Loucy (cell line): ENCODE measurements around the gene ABCC6.
"Not testable (repeated sequence)": the region's sequence is repeated elsewhere in the genome, so short reads cannot be mapped to it uniquely, and the experiment has no call there.

Experiments
- H2AFZ ChIP-seq: fragments of 200-600 bp; sonication (generic); 2 replicates; pipeline ENCODE4 v1.6.0; 2016; ENCODE audit warnings: antibody characterized with exemption, mild to moderate bottlenecking, low read length, moderate library complexity
- H3F3A ChIP-seq: fragments of 200-600 bp; 2 replicates; pipeline ENCODE4 v1.6.0; 2016; ENCODE audit warnings: antibody characterized with exemption, low read depth, mild to moderate bottlenecking
- H3K27me3 ChIP-seq: fragments of 200-600 bp; sonication (generic); 2 replicates; pipeline ENCODE4 v1.6.1; 2014; ENCODE audit warnings: low read length, mild to moderate bottlenecking; ENCODE audit not compliant: insufficient read depth, poor library complexity, severe bottlenecking
- H3K36me3 ChIP-seq: fragments of 200-600 bp; sonication (generic); 2 replicates; pipeline ENCODE4 v1.6.1; 2016; ENCODE audit warnings: low read length; ENCODE audit not compliant: insufficient read depth
- H3K4me1 ChIP-seq: fragments of 200-600 bp; sonication (generic); 2 replicates; pipeline ENCODE4 v1.5.1; 2014; ENCODE audit warnings: low read length, mild to moderate bottlenecking; ENCODE audit not compliant: insufficient read depth, poor library complexity, severe bottlenecking
- H3K4me2 ChIP-seq: fragments of 200-600 bp; sonication (generic); 2 replicates; pipeline ENCODE4 v1.6.0; 2014; ENCODE audit warnings: antibody characterized with exemption, low read length, low read depth, mild to moderate bottlenecking; ENCODE audit not compliant: poor library complexity, severe bottlenecking
- H3K4me3 ChIP-seq: fragments of 200-600 bp; sonication (generic); 2 replicates; pipeline ENCODE4 v1.5.1; 2014; ENCODE audit warnings: low read length, mild to moderate bottlenecking, mixed read lengths; ENCODE audit not compliant: poor library complexity, severe bottlenecking
- H3K79me2 ChIP-seq: fragments of 200-600 bp; sonication (generic); 2 replicates; pipeline ENCODE4 v1.6.1; 2014; ENCODE audit warnings: low read length; ENCODE audit not compliant: insufficient read depth
- H3K9ac ChIP-seq: fragments of 200-600 bp; sonication (generic); 2 replicates; pipeline ENCODE4 v1.6.0; 2014; ENCODE audit warnings: mild to moderate bottlenecking, low read depth, low read length, moderate library complexity; ENCODE audit not compliant: poor library complexity, severe bottlenecking
- H3K9me2 ChIP-seq: fragments of 200-600 bp; sonication (generic); replicated peaks from 2 replicates; pipeline ENCODE4 v1.6.1; 2016; ENCODE audit warnings: low read depth, low read length, mixed read lengths
- H3K9me3 ChIP-seq: fragments of 200-600 bp; sonication (generic); 2 replicates; pipeline ENCODE4 v1.6.1; 2014; ENCODE audit warnings: mild to moderate bottlenecking, antibody characterized with exemption, low read length, low read depth; ENCODE audit not compliant: insufficient read depth
- H4K20me1 ChIP-seq: fragments of 200-600 bp; sonication (generic); 2 replicates; pipeline ENCODE4 v1.6.0; 2014; ENCODE audit warnings: antibody characterized with exemption, low read length, mild to moderate bottlenecking; ENCODE audit not compliant: insufficient read depth, poor library complexity, severe bottlenecking

ABCC6 gene

DNA sequence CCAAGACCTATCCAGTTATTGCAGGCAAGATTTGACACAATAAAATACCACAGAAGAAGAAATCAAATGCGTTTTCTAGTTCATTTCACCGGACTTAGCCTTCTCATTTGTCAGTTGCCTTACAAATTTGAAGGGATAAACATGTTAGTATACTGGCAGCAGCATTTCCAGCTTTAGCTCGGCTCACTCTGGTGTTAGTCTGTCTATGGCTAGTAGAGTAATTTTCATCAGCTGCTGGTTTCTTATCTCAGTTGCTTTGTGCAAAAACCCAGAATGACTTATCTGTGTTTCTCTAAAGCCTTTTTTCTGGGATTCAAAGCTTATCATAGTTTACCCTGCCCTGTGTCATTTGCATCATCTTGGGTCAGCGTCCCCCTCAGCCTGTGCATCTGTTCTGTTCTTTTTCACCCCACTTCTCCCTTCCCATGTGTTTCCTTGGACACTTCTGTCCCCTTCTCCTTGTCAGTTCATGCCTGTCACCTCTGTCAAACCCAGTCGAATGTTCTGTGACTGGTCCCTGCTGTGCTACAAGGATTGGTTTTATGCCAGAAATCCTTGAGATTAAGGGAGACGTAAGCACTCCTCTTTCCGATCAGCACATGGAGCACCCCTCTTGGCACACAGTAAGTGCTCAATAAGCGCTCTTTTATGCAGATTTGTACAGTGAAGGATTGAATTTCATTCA is 23.4 kb upstream of the ABCC6 start:
- H3K79me2 ChIP-seq, H3K4me3 ChIP-seq, H2AFZ ChIP-seq, H3K9me2 ChIP-seq, H4K20me1 ChIP-seq, H3K9me3 ChIP-seq, H3K4me1 ChIP-seq, H3F3A ChIP-seq, H3K36me3 ChIP-seq, H3K4me2 ChIP-seq, H3K9ac ChIP-seq, H3K27me3 ChIP-seq: not testable (repeated sequence)

DNA sequence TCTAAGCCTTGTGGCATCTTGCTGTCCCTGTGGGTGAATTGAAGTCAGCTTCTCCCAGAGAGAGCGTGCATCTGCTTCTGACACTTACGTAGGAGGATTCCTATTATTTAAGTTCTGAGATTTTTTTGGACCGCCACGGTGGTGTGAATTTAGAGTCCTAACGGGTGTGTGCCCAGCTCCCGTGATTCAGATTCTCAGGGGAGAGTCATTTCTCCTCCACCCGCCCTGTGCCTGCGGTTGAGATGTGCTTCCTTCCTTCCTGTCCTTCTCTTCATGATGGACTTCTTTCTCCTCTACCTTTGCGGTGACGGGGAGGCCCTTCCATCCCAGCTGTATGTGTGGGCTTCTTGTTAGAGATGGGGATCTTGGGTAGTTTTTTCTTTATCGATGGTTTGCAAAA is 20.6 kb upstream of the ABCC6 start:
- not testable (repeated sequence) for H3K9ac ChIP-seq, H4K20me1 ChIP-seq, H3K4me2 ChIP-seq

DNA sequence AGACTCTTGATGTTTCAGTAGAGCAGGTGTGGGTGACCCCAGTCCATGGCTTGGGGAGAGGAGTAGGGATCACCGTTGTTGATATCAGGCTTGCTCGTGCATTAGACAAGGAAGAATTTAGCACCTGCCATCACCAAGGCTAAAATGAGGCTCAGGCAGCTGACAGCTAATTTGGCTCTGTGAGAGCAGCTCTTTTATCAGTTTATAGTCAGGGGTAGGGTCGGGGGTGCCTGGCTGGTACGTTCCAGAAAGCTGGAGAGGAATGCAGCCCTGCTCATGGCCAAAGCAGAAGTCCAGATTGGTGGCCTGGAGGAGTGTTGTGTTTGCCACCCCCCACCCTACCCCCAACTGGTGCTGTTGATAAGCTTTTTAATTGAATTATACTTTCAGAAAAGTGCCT is 17.4 kb upstream of the ABCC6 start:
- H3K4me3 ChIP-seq, H4K20me1 ChIP-seq, H3K9ac ChIP-seq, H3K79me2 ChIP-seq, H3K36me3 ChIP-seq, H3K4me1 ChIP-seq, H3K9me2 ChIP-seq, H2AFZ ChIP-seq, H3K4me2 ChIP-seq, H3F3A ChIP-seq, H3K9me3 ChIP-seq, H3K27me3 ChIP-seq: not testable (repeated sequence)

More for the DNA sequence above, 20.6 kb upstream of the ABCC6 start:
- not testable (repeated sequence) for H3F3A ChIP-seq, H3K9me2 ChIP-seq, H3K4me1 ChIP-seq, H3K27me3 ChIP-seq, H3K79me2 ChIP-seq, H3K36me3 ChIP-seq, H2AFZ ChIP-seq, H3K9me3 ChIP-seq, H3K4me3 ChIP-seq

GRCh38 chr16:16237738-16238137 is 14.4 kb upstream of the ABCC6 start:
- not testable (repeated sequence) for H4K20me1 ChIP-seq, H3K27me3 ChIP-seq, H3K79me2 ChIP-seq, H3K9ac ChIP-seq, H3K36me3 ChIP-seq, H3K9me2 ChIP-seq, H3K4me1 ChIP-seq, H3K9me3 ChIP-seq, H3K4me3 ChIP-seq, H2AFZ ChIP-seq, H3K4me2 ChIP-seq, H3F3A ChIP-seq

- not testable (repeated sequence) for H3F3A ChIP-seq, H3K9ac ChIP-seq, H3K36me3 ChIP-seq, H3K4me2 ChIP-seq, H3K9me3 ChIP-seq, H2AFZ ChIP-seq, H3K79me2 ChIP-seq, H4K20me1 ChIP-seq, H3K4me3 ChIP-seq, H3K9me2 ChIP-seq, H3K27me3 ChIP-seq, H3K4me1 ChIP-seq
Measured at GRCh38 chr16:16237071-16237470, 13.8 kb upstream of the ABCC6 start.

- H3K9me2 ChIP-seq, H4K20me1 ChIP-seq, H2AFZ ChIP-seq, H3K27me3 ChIP-seq, H3K9me3 ChIP-seq, H3K4me3 ChIP-seq, H3K4me1 ChIP-seq, H3K79me2 ChIP-seq, H3K36me3 ChIP-seq, H3K4me2 ChIP-seq, H3F3A ChIP-seq, H3K9ac ChIP-seq: not testable (repeated sequence)
Measured at GRCh38 chr16:16232692-16233061, 9.4 kb upstream of the ABCC6 start.

DNA sequence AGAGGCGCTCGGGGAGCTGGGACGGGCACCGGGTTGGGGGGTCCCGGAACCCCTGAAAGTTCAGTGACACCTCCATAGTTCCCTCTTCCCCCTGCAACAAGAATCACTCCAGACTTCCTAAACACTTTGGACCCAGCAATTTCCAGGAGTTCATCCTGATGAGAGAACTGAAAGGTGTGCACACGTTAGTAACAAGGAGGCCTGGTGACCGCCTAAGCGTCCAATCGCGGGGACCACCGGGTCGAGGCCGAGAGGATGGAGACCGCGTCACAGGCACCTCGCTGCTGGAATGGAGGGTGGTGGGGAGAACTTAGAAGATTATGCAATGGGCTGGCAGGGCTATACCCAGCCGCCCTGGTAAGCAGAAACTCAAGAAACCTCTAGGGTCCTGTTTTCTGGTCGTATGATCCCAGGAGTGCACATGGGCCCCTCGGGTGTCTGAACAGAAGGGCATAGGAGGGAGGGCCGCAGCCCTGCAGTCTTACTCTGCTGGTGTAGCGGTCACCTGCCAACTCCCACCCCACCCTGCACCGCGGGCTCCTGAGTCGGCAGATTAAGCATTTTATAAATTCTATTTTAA is 458 bp upstream of the ABCC6 start:
- not testable (repeated sequence) for H3K36me3 ChIP-seq, H4K20me1 ChIP-seq, H3K27me3 ChIP-seq, H2AFZ ChIP-seq, H3K4me3 ChIP-seq, H3K79me2 ChIP-seq, H3K9ac ChIP-seq, H3K9me3 ChIP-seq, H3K4me1 ChIP-seq, H3K9me2 ChIP-seq, H3F3A ChIP-seq, H3K4me2 ChIP-seq
